A673 (cell line): ENCODE measurements around the gene RXRA. TPM values are rescaled to one million over a fixed set of nuclear protein-coding genes. Genes with fewer than 3 reads are reported as not detected.

Source experiments
- BruUV-seq: library from RNA; stranded (reverse); fragments of 400-500 nt; replicated peaks from 2 replicates; lab custom pipeline; 2021; lab: Mats Ljungman, UMichigan
- CTCF ChIA-PET: fragments of 300-600 bp; sonication (Branson Sonifier 250); formaldehyde crosslinking; loops from one replicate; lab custom pipeline; 2022; ENCODE audit warnings: antibody characterized with exemption; lab: Charles Lee
- POLR2A ChIA-PET: fragments of 300-600 bp; sonication (Branson Sonifier 250); formaldehyde crosslinking; loops from one replicate; lab custom pipeline; 2022; ENCODE audit warnings: antibody characterized with exemption; ENCODE audit not compliant: low non-redundant PET; lab: Charles Lee
- DNase-seq: peaks from one replicate; pipeline ENCODE4 v3.0.0-alpha.2; 2015; ENCODE audit warnings: low spot score
- H3K27ac ChIP-seq: fragments of 200-600 bp; sonication (generic); 2 replicates; pipeline ENCODE4 v1.5.1; 2016; ENCODE audit warnings: mixed run types, low read depth, mild to moderate bottlenecking, mixed read lengths, antibody characterized with exemption, low read length; ENCODE audit not compliant: poor library complexity, severe bottlenecking
- H3K27me3 ChIP-seq: fragments of 200-600 bp; sonication (generic); replicated peaks from 2 replicates; pipeline ENCODE4 v1.6.1; 2017; ENCODE audit warnings: mixed run types, low read depth, mild to moderate bottlenecking, mixed read lengths, antibody characterized with exemption, low read length; ENCODE audit not compliant: insufficient read depth, poor library complexity
- H3K36me3 ChIP-seq: fragments of 200-600 bp; sonication (generic); 2 replicates; pipeline ENCODE4 v1.6.1; 2016; ENCODE audit warnings: mixed run types, mild to moderate bottlenecking, mixed read lengths, antibody characterized with exemption, low read length; ENCODE audit not compliant: insufficient read depth, poor library complexity, severe bottlenecking
- H3K4me1 ChIP-seq: fragments of 200-600 bp; sonication (generic); 2 replicates; pipeline ENCODE4 v1.6.1; 2017; ENCODE audit warnings: mixed run types, mild to moderate bottlenecking, mixed read lengths, antibody characterized with exemption, low read length; ENCODE audit not compliant: insufficient read depth, poor library complexity, severe bottlenecking
- H3K4me3 ChIP-seq: fragments of 200-600 bp; sonication (generic); 2 replicates; pipeline ENCODE4 v1.5.1; 2016; ENCODE audit warnings: low read depth, mixed run types, mild to moderate bottlenecking, mixed read lengths, low read length; ENCODE audit not compliant: poor library complexity, severe bottlenecking
- H3K9me3 ChIP-seq: fragments of 200-600 bp; sonication (generic); 2 replicates; pipeline ENCODE4 v1.6.1; 2016; ENCODE audit warnings: mixed run types, low read depth, mild to moderate bottlenecking, mixed read lengths, antibody characterized with exemption, low read length; ENCODE audit not compliant: poor library complexity, severe bottlenecking
- CTCF ChIP-seq: fragments of 300-800, 200-600 bp; sonication (generic); conservative IDR thresholded peaks from 2 replicates; pipeline ENCODE4 v1.5.1; 2017; ENCODE audit warnings: low read depth, mild to moderate bottlenecking, antibody characterized with exemption, low read length, moderate library complexity, mixed read lengths
- EZH2 ChIP-seq: fragments of 200-600 bp; sonication (generic); IDR thresholded peaks from 2 replicates; pipeline ENCODE4 v1.6.1; 2017; ENCODE audit warnings: borderline replicate concordance, low read depth, mild to moderate bottlenecking, mixed read lengths, antibody characterized with exemption, low read length; ENCODE audit not compliant: poor library complexity, severe bottlenecking
- intact Hi-C: fragments of 100-400 bp; cut with micrococcal nuclease; formaldehyde crosslinking; loops from one replicate; pipeline ENCODE4 v1.10.0; 2022; ENCODE audit not compliant: unreplicated experiment
- total RNA-seq: library from RNA; stranded (reverse); gene quantifications from 2 replicates; pipeline ENCODE4 v1.2.3, GENCODE V29; 2021

RXRA gene
- total RNA-seq, 1 experiment from 2014 or later: 54.1 TPM

GRCh38 chr9:134336924-134337323 lies 10.7 kb downstream of the RXRA start:
- H3K9me3 ChIP-seq: no peaks in the 10 kb centered on the region
- peaks cover 6% of the 10 kb centered on the region for H3K4me1 ChIP-seq
- ChIA-PET POLR2A (no interaction called here), CTCF (no interaction called here)
- intact Hi-C loops: no loop called here
- DNase-seq: no peak
- no peak overlapping the region for H3K4me3 ChIP-seq
- no peaks in the 10 kb centered on the region for H3K27me3 ChIP-seq
- H3K36me3 ChIP-seq: no peaks in the 10 kb centered on the region
- no TSS peak for BruUV-seq
- TF ChIP-seq EZH2 (no peak), CTCF (no peak)
- no peak overlapping the region for H3K27ac ChIP-seq

- CTCF ChIA-PET: no interaction called here
- no peaks in the 10 kb centered on the region for H3K9me3 ChIP-seq
- no peak overlapping the region for H3K4me3 ChIP-seq
- H3K27me3 ChIP-seq: no peaks in the 10 kb centered on the region
- no peaks in the 10 kb centered on the region for H3K36me3 ChIP-seq
- intact Hi-C loops: no loop called here
- TF ChIP-seq CTCF (no peak), EZH2 (no peak)
- no TSS peak for BruUV-seq
- no peak for DNase-seq
- H3K27ac ChIP-seq: no peak overlapping the region
- H3K4me1 ChIP-seq: peaks cover 12% of the 10 kb centered on the region
- POLR2A ChIA-PET: no interaction called here
Measured at GRCh38 chr9:134337469-134337868, 11.2 kb downstream of the RXRA start.

- POLR2A ChIA-PET: no interaction called here
- TF ChIP-seq CTCF (no peak), EZH2 (no peak)
- Histone ChIP-seq H3K4me3 (no peak overlapping the region), H3K9me3 (no peaks in the 10 kb centered on the region), H3K27me3 (no peaks in the 10 kb centered on the region), H3K27ac (peak overlapping the region; percentile 30), H3K36me3 (no peaks in the 10 kb centered on the region), H3K4me1 (peaks cover 23% of the 10 kb centered on the region)
- no peak for DNase-seq
- intact Hi-C loops: no loop called here
- BruUV-seq: no TSS peak
- CTCF ChIA-PET: no interaction called here
Measured at GRCh38 chr9:134338394-134339182, 12.3 kb downstream of the RXRA start.
